ENCODE results near the gene RLBP1. TPM values are rescaled to one million over a fixed set of nuclear protein-coding genes. Genes with fewer than 3 reads are reported as not detected.
A peak's percentile ranks its signal among the peaks of the same experiment; 100 is the strongest.

Gene RLBP1
- total and polyA plus RNA-seq, 12 donors = not detected

DNA sequence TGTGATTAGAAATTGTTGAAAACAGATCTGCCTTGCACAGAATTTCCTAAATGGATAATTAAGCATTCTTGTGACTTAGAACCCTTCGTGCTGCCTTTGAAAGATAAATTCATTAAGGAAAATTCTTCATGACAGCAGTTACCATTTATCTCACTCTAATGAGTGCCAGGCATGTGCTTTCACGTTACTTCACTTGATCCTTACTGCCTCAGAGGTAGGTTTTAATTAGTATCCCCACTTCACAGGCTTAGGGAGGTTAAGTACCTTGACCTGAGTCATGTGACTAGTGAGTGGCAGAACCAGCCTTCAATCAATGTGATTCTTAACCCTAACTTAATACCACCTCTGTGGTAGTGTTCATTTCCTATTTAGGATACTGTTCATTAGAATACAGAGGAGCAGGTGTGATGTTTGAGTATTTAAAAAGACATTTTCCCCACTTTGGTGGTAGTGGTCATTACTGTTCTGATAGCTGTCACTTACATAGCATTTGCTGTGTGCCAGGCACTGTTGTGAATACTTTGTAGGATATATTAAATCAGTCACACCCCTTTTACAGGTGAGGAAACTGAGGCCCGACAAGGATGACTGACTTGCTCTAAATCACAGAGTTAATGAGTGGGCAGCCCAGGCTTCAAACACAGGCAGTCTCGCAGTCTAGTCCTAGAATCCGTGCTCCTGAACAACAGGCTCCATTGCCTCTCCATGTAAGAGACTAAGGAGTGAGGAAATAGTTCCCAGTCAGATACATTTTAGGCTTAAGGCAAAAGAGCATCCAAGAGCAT, 57.9 kb downstream of the RLBP1 start:
- H3K9me3 ChIP-seq = no peaks in the 10 kb centered on the region
- intact Hi-C loops (cut with DNase I) = loop anchor here in 1 of 10 donors (5.0 kb wide), 1 partner anchor 86 kb away; no protein-coding TSS in a partner anchor
- ATAC-seq = no peak
- H3K27ac ChIP-seq = peak overlapping the region in 2 of 10 donors; percentile 5 to 21
- 80 to 85% methylated on average over 5 of the region's 5 CpGs for WGBS, 2 donors
- peaks cover 0 to 60% (median 0%) of the 10 kb centered on the region in 9 donors for H3K36me3 ChIP-seq
- DNase-seq = no peak
- TF ChIP-seq, protein P1, sequence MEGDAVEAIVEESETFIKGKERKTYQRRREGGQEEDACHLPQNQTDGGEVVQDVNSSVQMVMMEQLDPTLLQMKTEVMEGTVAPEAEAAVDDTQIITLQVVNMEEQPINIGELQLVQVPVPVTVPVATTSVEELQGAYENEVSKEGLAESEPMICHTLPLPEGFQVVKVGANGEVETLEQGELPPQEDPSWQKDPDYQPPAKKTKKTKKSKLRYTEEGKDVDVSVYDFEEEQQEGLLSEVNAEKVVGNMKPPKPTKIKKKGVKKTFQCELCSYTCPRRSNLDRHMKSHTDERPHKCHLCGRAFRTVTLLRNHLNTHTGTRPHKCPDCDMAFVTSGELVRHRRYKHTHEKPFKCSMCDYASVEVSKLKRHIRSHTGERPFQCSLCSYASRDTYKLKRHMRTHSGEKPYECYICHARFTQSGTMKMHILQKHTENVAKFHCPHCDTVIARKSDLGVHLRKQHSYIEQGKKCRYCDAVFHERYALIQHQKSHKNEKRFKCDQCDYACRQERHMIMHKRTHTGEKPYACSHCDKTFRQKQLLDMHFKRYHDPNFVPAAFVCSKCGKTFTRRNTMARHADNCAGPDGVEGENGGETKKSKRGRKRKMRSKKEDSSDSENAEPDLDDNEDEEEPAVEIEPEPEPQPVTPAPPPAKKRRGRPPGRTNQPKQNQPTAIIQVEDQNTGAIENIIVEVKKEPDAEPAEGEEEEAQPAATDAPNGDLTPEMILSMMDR (IDR thresholded peaks at IDR 0.05) = no peak
- H3K27me3 ChIP-seq = no peaks in the 10 kb centered on the region
- H3K4me3 ChIP-seq = no peak overlapping the region
- peaks cover 0 to 70% (median 46%) of the 10 kb centered on the region in 9 donors for H3K4me1 ChIP-seq

DNA sequence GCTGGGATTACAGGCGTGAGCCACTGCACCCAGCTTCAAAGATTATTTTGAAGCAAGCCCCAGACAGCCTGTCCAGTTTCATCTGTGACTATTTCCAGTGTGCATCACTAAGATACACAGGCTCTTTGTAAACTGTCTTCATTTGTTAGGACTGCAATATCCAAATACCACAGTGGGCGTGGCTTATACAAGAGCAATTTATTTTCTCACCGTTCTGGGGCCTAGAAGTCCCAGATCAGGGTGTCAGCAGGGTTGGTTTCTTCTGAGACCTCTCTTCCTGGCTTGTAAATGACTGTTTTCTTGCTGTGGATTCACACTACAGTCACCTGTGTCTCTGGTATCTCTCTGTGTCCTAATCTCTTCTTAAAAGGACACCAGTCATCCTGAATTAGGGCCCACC, 59.7 kb downstream of the RLBP1 start:
- Histone ChIP-seq H3K4me1 (peaks cover 0 to 60% (median 34%) of the 10 kb centered on the region in 9 donors), H3K9me3 (no peaks in the 10 kb centered on the region), H3K27me3 (no peaks in the 10 kb centered on the region), H3K27ac (no peak overlapping the region), H3K4me3 (no peak overlapping the region), H3K36me3 (peaks cover 0 to 77% (median 3%) of the 10 kb centered on the region in 9 donors)
- 75 to 79% methylated on average over 3 of the region's 3 CpGs for WGBS, 2 donors
- DNase-seq (no peak), ATAC-seq (no peak)
- intact Hi-C loops (cut with DNase I) = loop anchor here in 1 of 10 donors (5.0 kb wide), 1 partner anchor 84 kb away; no protein-coding TSS in a partner anchor
- TF ChIP-seq, protein P1 (IDR thresholded peaks at IDR 0.05) = no peak

Other genes starting within 250 kb of the RLBP1 start
- gene ABHD2, start 133.1 kb downstream of the RLBP1 start, total RNA-seq = 100 to 1,000 TPM in 8 of 10 donors, 10 to 100 TPM in 2; 74.9 to 201 (median 123) TPM
- 10 to 100 TPM in 1 of 2 donors, 1 to 10 TPM in 1; 9.1 to 41.6 TPM for gene ABHD2, start 133.1 kb downstream of the RLBP1 start, polyA plus RNA-seq
- 1 to 10 TPM; 1.6 to 9.9 (median 2.7) TPM for gene FANCI, start 22.4 kb upstream of the RLBP1 start, total RNA-seq
- 1 to 10 TPM; 1.3 to 2.2 TPM for gene FANCI, start 22.4 kb upstream of the RLBP1 start, polyA plus RNA-seq
- gene POLG, start 113.2 kb upstream of the RLBP1 start, total RNA-seq = 10 to 100 TPM; 31.1 to 52.5 (median 34.0) TPM
- gene POLG, start 113.2 kb upstream of the RLBP1 start, polyA plus RNA-seq = 10 to 100 TPM; 33.9 to 45.1 TPM

Data from heart right ventricle (tissue), 16 donors.